ENCODE measurements around the gene SLC25A47.

The SLC25A47 gene

DNA sequence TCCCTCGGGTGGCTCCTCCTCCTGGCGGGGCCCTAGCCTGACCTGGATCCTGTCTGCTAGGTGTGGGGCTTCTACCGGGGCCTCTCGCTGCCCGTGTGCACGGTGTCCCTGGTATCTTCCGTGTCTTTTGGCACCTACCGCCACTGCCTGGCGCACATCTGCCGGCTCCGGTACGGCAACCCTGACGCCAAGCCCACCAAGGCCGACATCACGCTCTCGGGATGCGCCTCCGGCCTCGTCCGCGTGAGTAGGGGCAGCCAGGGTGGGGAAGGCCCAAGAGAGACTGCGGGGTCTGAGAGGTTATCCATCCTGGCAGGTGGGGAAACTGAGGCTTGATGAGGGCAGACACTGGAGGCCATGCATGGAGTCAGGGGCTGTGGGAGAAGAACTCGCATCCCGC is 4.0 kb downstream of the SLC25A47 start:
- H3K27ac ChIP-seq (ENCODE audit: low read depth, low read length) = no peak overlapping the region

DNA sequence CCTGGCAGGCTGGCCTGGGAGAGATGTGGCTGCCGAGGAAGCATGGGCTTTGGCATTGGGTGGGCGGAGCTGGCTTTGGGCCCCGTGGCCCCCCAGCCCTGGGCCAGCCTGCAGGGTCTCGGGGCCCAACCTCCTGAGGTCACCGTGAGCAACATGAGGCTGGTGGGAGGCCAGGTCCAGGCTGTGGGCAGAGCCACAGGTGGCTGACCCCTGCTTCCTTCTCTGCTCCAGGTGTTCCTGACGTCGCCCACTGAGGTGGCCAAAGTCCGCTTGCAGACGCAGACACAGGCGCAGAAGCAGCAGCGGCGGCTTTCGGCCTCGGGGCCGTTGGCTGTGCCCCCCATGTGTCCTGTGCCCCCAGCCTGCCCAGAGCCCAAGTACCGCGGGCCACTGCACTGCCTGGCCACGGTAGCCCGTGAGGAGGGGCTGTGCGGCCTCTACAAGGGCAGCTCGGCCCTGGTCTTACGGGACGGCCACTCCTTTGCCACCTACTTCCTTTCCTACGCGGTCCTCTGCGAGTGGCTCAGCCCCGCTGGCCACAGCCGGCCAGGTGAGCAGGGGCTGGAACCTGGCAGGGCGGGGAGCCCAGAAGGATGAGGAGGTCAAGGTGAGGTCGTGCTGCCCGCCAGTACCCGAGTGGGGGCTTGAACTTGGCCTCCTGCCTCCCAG is 5.5 kb downstream of the SLC25A47 start:
- H3K9ac ChIP-seq (ENCODE audit: low read length) = no peak overlapping the region

More for the DNA sequence above, 4.0 kb downstream of the SLC25A47 start:
- no peaks in the 10 kb centered on the region for H3K27me3 ChIP-seq (ENCODE audit: control insufficient read depth, insufficient read depth, low read length)
- no peaks in the 10 kb centered on the region for H3K4me1 ChIP-seq (ENCODE audit: control insufficient read depth, insufficient read depth, low read length)
- H3K9ac ChIP-seq (ENCODE audit: low read length) = no peak overlapping the region
- H3K4me3 ChIP-seq (ENCODE audit: low read length) = no peak overlapping the region
- no peaks in the 10 kb centered on the region for H3K36me3 ChIP-seq (ENCODE audit: control insufficient read depth, insufficient read depth, low read length)

DNA sequence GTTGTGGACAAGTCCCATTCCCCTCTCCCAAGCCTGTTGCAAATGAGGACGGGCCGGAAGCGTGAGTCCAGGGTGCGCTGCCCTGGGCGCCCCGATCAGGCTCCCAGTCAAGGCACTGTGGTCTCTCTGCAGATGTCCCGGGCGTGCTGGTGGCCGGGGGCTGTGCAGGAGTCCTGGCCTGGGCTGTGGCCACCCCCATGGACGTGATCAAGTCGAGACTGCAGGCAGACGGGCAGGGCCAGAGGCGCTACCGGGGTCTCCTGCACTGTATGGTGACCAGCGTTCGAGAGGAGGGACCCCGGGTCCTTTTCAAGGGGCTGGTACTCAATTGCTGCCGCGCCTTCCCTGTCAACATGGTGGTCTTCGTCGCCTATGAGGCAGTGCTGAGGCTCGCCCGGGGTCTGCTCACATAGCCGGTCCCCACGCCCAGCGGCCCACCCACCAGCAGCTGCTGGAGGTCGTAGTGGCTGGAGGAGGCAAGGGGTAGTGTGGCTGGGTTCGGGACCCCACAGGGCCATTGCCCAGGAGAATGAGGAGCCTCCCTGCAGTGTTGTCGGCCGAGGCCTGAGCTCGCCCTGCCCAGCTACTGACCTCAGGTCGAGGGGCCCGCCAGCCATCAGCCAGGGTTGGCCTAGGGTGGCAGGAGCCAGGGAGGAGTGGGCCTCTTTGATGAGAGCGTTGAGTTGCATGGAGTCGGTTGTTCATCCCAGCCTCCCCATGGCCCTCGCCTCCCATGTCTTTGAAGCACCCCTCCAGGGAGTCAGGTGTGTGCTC is 6.3 kb downstream of the SLC25A47 start:
- Histone ChIP-seq H3K36me3 (ENCODE audit: control insufficient read depth, insufficient read depth, low read length) (no peaks in the 10 kb centered on the region), H3K4me3 (ENCODE audit: low read length) (no peak overlapping the region), H3K27me3 (ENCODE audit: control insufficient read depth, insufficient read depth, low read length) (no peaks in the 10 kb centered on the region), H3K27ac (ENCODE audit: low read depth, low read length) (no peak overlapping the region), H3K4me1 (ENCODE audit: control insufficient read depth, insufficient read depth, low read length) (no peaks in the 10 kb centered on the region), H3K9ac (ENCODE audit: low read length) (no peak overlapping the region)

More for the DNA sequence above, 5.5 kb downstream of the SLC25A47 start:
- Histone ChIP-seq H3K36me3 (ENCODE audit: control insufficient read depth, insufficient read depth, low read length) (no peaks in the 10 kb centered on the region), H3K4me1 (ENCODE audit: control insufficient read depth, insufficient read depth, low read length) (no peaks in the 10 kb centered on the region), H3K4me3 (ENCODE audit: low read length) (peak overlapping the region; percentile 14), H3K27me3 (ENCODE audit: control insufficient read depth, insufficient read depth, low read length) (no peaks in the 10 kb centered on the region), H3K27ac (ENCODE audit: low read depth, low read length) (no peak overlapping the region)

DNA sequence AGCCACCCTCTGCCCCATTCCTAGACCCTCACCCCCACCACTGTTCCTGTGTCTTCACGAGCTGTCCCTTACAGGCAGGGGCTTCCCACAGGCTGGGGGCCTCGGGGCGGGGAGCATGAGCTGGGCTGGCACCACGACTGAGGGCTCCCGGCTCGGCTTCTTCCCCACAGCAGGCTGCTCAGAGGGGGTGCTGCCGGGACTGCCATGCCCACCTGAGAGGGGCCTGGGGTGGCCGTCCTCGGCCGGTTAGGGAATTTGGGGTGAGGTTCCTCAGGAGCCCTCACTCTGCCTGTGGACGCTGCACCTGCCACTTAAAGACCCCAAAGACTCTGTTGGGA is 6.8 kb downstream of the SLC25A47 start:
- H3K36me3 ChIP-seq (ENCODE audit: control insufficient read depth, insufficient read depth, low read length) = peaks cover 3% of the 10 kb centered on the region
- H3K9ac ChIP-seq (ENCODE audit: low read length) = no peak overlapping the region
- H3K4me3 ChIP-seq (ENCODE audit: low read length) = no peak overlapping the region
- H3K27me3 ChIP-seq (ENCODE audit: control insufficient read depth, insufficient read depth, low read length) = no peaks in the 10 kb centered on the region
- H3K4me1 ChIP-seq (ENCODE audit: control insufficient read depth, insufficient read depth, low read length) = no peaks in the 10 kb centered on the region
- H3K27ac ChIP-seq (ENCODE audit: low read depth, low read length) = no peak overlapping the region

DNA sequence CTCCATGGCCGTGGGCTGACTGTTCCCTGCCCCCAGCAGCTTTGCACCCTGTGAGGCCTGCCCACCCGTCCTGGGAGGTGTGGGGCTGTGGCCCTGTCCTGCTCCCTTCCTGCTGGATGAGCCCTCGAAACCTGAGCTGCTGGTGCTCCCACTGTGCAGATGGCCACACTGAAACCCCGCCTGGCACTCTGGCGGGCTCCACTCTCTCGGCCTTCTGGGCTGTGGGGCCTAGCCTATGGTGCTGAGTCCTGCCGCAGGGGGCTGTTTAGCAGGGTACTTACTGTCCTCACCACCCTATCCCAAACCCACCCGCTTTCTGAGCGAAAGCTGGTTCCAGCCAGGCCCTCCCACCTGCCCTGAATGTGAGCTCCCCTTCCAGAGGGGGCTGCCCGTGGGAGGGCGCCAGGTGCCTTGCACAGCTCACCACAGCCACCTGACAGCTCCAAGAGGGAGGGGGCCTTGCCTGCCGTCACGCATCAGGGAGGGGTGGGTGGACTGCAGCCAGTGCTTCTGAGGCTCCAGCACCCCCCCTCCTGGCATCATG is 7.3 kb downstream of the SLC25A47 start:
- H3K4me1 ChIP-seq (ENCODE audit: control insufficient read depth, insufficient read depth, low read length) = no peaks in the 10 kb centered on the region

DNA sequence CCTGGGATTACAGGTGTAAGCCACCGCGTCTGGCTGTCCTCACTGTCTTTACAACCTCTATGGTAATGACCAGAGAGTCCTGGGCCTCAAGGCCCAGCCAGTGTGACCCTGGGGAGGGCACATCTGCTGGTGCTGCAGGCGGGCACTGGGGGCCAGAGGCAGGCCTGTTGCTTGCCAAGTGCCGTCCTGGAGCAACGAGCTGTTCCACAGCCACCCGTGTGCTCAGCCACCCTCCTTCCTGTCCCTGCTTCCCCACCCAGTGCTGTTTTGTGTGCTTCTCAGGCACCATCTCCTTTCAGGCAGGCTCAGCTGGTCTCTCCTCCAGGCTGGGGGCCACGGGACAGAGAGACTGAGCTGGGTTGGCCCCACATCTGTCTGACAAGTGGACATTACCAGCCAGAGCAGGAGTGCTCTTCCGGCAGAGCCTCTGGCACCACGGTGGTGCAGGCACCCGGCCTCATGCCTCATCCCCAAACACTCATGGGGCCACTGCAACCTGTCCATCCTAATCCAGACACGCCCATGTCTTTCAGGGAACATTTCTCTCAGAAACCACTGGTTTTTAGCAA is 9.0 kb downstream of the SLC25A47 start:
- H3K4me1 ChIP-seq (ENCODE audit: control insufficient read depth, insufficient read depth, low read length) = no peaks in the 10 kb centered on the region
- no peaks in the 10 kb centered on the region for H3K27me3 ChIP-seq (ENCODE audit: control insufficient read depth, insufficient read depth, low read length)
- no peak overlapping the region for H3K9ac ChIP-seq (ENCODE audit: low read length)
- H3K4me3 ChIP-seq (ENCODE audit: low read length) = no peak overlapping the region
- peaks cover 6% of the 10 kb centered on the region for H3K36me3 ChIP-seq (ENCODE audit: control insufficient read depth, insufficient read depth, low read length)
- no peak overlapping the region for H3K27ac ChIP-seq (ENCODE audit: low read depth, low read length)

More for the DNA sequence above, 7.3 kb downstream of the SLC25A47 start:
- Histone ChIP-seq H3K27ac (ENCODE audit: low read depth, low read length) (no peak overlapping the region), H3K36me3 (ENCODE audit: control insufficient read depth, insufficient read depth, low read length) (peaks cover 3% of the 10 kb centered on the region), H3K4me3 (ENCODE audit: low read length) (no peak overlapping the region), H3K27me3 (ENCODE audit: control insufficient read depth, insufficient read depth, low read length) (no peaks in the 10 kb centered on the region), H3K9ac (ENCODE audit: low read length) (no peak overlapping the region)

DNA sequence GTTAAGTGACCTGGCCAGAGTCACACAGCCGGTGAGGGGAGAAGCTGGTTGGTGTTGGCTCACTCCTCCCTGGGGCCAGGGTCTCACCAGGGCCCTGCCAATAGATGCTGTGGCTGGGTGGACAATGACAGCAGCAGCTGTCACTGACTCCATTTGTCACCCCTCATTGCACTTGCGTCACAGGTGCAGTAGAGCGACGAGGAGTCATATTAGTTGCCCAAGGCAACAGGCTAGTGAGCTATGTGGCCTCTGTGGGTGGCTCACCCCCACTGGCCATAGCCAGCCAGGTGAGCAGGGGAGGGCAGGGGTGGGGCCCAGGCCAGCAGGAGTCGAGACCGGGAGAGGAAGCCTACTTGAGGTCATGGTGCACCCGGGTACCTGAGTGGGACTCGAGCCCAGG is 9.7 kb downstream of the SLC25A47 start:
- no peaks in the 10 kb centered on the region for H3K27me3 ChIP-seq (ENCODE audit: control insufficient read depth, insufficient read depth, low read length)
- H3K4me3 ChIP-seq (ENCODE audit: low read length) = no peak overlapping the region
- H3K36me3 ChIP-seq (ENCODE audit: control insufficient read depth, insufficient read depth, low read length) = peaks cover 6% of the 10 kb centered on the region
- no peak overlapping the region for H3K9ac ChIP-seq (ENCODE audit: low read length)
- no peak overlapping the region for H3K27ac ChIP-seq (ENCODE audit: low read depth, low read length)
- no peaks in the 10 kb centered on the region for H3K4me1 ChIP-seq (ENCODE audit: control insufficient read depth, insufficient read depth, low read length)

DNA sequence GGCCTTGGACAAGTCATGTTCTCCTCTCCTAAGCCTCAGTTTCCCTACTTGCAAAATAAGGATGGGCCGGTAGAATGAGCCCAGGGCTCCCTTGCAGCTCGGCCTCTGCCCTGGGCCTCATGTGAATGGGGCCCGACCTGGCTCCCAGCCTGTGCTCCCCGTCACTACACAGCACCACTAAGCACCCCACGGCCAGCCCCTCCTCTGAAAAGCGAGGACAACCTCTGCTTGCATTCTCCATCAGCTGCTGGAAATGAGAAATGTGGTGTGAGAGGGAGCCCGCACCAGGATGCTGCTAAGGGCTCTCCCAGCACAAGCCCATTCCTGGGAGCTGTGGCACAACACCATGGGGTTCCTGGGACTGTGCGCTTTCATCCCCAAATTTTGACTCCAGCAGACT is 10.2 kb downstream of the SLC25A47 start:
- Histone ChIP-seq H3K27me3 (ENCODE audit: control insufficient read depth, insufficient read depth, low read length) (no peaks in the 10 kb centered on the region), H3K9ac (ENCODE audit: low read length) (no peak overlapping the region), H3K27ac (ENCODE audit: low read depth, low read length) (no peak overlapping the region), H3K4me3 (ENCODE audit: low read length) (no peak overlapping the region), H3K36me3 (ENCODE audit: control insufficient read depth, insufficient read depth, low read length) (peaks cover 6% of the 10 kb centered on the region), H3K4me1 (ENCODE audit: control insufficient read depth, insufficient read depth, low read length) (no peaks in the 10 kb centered on the region)

DNA sequence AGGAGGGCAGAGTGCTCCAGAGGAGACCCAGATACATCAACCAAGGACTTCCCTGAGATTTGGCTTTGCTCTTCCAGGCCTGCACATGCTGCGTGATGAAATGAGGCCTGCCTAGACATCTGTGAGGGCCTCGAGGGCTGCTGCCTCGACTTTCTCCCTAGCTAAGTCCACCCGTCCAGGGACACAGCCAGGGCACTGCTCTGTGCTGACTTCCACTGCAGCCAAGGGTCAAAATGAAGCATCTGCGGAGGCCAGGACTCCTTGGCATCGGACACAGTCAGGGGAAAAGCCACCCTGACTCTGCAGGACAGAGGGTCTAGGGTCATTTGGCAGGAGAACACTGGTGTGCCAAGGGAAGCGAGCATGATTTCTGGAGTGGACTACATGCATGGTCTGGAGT is 10.7 kb downstream of the SLC25A47 start:
- Histone ChIP-seq H3K27ac (ENCODE audit: low read depth, low read length) (no peak overlapping the region), H3K27me3 (ENCODE audit: control insufficient read depth, insufficient read depth, low read length) (no peaks in the 10 kb centered on the region), H3K4me3 (ENCODE audit: low read length) (no peak overlapping the region), H3K36me3 (ENCODE audit: control insufficient read depth, insufficient read depth, low read length) (peaks cover 6% of the 10 kb centered on the region), H3K9ac (ENCODE audit: low read length) (no peak overlapping the region), H3K4me1 (ENCODE audit: control insufficient read depth, insufficient read depth, low read length) (no peaks in the 10 kb centered on the region)

DNA sequence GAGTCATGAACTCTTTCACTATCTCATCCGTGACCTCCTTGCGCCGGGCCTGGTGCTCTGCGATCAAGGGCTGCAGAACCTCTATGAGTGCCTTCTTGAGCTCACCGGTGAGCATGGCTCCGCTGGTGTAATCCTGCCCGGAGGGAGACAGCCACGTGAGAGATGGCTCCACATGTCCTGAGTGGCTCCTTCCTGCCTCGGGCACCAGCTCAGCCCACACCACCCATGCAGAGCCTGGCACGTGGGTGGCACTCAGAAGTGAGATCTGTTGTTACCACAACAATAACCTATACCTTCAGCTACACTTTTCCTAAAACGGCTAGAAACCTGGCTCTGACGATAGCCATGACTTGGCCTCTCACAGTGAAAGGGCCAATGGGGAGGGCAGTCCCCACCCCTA is 11.8 kb downstream of the SLC25A47 start:
- peaks cover 6% of the 10 kb centered on the region for H3K36me3 ChIP-seq (ENCODE audit: control insufficient read depth, insufficient read depth, low read length)
- H3K27me3 ChIP-seq (ENCODE audit: control insufficient read depth, insufficient read depth, low read length) = no peaks in the 10 kb centered on the region
- no peaks in the 10 kb centered on the region for H3K4me1 ChIP-seq (ENCODE audit: control insufficient read depth, insufficient read depth, low read length)
- no peak overlapping the region for H3K9ac ChIP-seq (ENCODE audit: low read length)
- H3K27ac ChIP-seq (ENCODE audit: low read depth, low read length) = no peak overlapping the region
- H3K4me3 ChIP-seq (ENCODE audit: low read length) = no peak overlapping the region

DNA sequence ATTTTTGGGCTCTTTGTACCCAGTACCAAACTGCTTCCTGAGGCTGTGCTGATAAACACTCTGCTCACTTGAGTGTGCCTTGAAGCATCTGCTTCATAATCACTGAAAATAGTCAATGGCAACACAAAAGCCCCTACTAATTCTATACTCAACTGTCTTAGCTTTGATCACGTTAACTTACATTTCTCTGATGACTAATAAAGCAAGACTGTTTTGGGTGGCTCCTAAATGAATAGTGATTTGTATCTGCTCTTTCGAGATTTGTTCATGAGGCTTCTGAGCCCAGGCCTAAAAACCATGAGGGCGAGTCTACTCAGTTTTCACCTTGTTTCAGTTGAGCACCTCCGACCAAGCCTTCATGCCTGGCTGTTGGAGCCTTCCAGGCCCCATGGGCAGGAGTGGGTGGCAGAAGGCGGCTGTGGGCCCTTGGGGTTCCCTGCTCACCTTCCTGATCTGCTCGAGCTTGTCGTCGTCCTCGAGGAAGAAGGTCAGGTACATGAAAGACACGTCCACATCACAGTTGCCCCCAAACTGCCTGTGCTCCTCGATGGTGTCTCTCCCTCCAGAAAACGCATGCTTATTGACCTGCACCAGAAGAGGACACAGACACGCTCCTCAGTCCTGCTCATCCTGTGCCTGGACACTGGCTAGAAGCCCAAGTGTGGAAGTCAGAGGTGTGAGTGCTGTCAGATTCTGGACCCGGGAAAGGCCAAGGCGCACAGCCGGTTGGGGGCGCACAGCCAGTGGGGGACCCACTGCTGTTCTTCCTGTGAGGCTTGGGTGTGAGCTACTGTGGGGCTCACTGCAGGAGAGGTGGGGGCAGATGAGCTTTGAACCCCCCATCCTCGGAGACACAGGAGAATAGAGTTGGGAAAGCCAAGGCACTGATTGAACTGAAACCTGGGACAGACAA is 13.7 kb downstream of the SLC25A47 start:
- H3K4me3 ChIP-seq (ENCODE audit: low read length) = no peak overlapping the region
- peaks cover 6% of the 10 kb centered on the region for H3K4me1 ChIP-seq (ENCODE audit: control insufficient read depth, insufficient read depth, low read length)
- no peak overlapping the region for H3K27ac ChIP-seq (ENCODE audit: low read depth, low read length)
- no peaks in the 10 kb centered on the region for H3K27me3 ChIP-seq (ENCODE audit: control insufficient read depth, insufficient read depth, low read length)
- peaks cover 6% of the 10 kb centered on the region for H3K36me3 ChIP-seq (ENCODE audit: control insufficient read depth, insufficient read depth, low read length)
- no peak overlapping the region for H3K9ac ChIP-seq (ENCODE audit: low read length)

Data from rectal smooth muscle tissue (tissue), 1 donor.